ENCODE measurements around the gene OR6B1. TPM values are rescaled to one million over a fixed set of nuclear protein-coding genes. Genes with fewer than 3 reads are reported as not detected.

The OR6B1 gene
- total and polyA plus RNA-seq, 2 of the 8 experiments (the other 6 are each of a cell fraction or from before 2014, with no cell fraction given) = not detected

GRCh38 chr7:144020340-144020739, 20.2 kb downstream of the OR6B1 start:
- Histone ChIP-seq H3K9me3 (ENCODE audit: insufficient read depth in 2 of 2, low read depth in 1 of 2, low read length in 1 of 2) (no peaks in the 10 kb centered on the region), H2BK20ac (ENCODE audit: low read length) (no peak overlapping the region), H3K4me1 (replicated peaks in 1 of 4; ENCODE audit: control insufficient read depth in 3 of 4, insufficient read depth in 4 of 4, low read length in 3 of 4) (no peaks in the 10 kb centered on the region; a peak in 1 of 7 replicates), H2AK5ac (ENCODE audit: low read depth, low read length) (no peak overlapping the region), H2AFZ (ENCODE audit: low read length) (no peak overlapping the region), H2BK15ac (ENCODE audit: low read length) (no peak overlapping the region), H3K18ac (ENCODE audit: extremely low read depth, low read length) (no peak overlapping the region), H3K9ac (replicated peaks in 1 of 4; ENCODE audit: extremely low read depth in 1 of 4, low read depth in 3 of 4, low read length in 3 of 4) (no peak overlapping the region), H2BK12ac (ENCODE audit: low read depth, low read length) (no peak overlapping the region), H3K23me2 (ENCODE audit: low read depth, low read length) (no peaks in the 10 kb centered on the region), H3K27ac (ENCODE audit: low read depth, low read length) (no peak overlapping the region), H4K8ac (ENCODE audit: extremely low read depth, insufficient read depth, low read length) (no peak overlapping the region), H3K56ac (replicated peaks; ENCODE audit: insufficient read length, low read depth, low read length) (no peak overlapping the region), H3K4me3 (ENCODE audit: extremely low read depth in 1 of 4, insufficient read depth in 2 of 4, low read depth in 3 of 4, low read length in 4 of 4) (no peak overlapping the region), H4K20me1 (replicated peaks in 1 of 2; ENCODE audit: control insufficient read depth in 1 of 2, insufficient read depth in 2 of 2, low read length in 2 of 2) (no peaks in the 10 kb centered on the region), H3K79me1 (ENCODE audit: low read depth, low read length) (no peaks in the 10 kb centered on the region), H3K36me3 (ENCODE audit: control insufficient read depth in 2 of 4, insufficient read depth in 4 of 4, low read length in 3 of 4) (no peaks in the 10 kb centered on the region), H2BK120ac (replicated peaks; ENCODE audit: low read depth, low read length) (no peak overlapping the region), H2BK5ac (ENCODE audit: low read depth, low read length) (no peak overlapping the region), H3K4ac (replicated peaks; ENCODE audit: insufficient read length, low read depth, low read length) (no peak overlapping the region), H4K5ac (ENCODE audit: insufficient read length, low read depth, low read length) (no peak overlapping the region), H3K79me2 (ENCODE audit: control insufficient read depth in 1 of 2, insufficient read depth in 2 of 2, low read length in 2 of 2) (no peaks in the 10 kb centered on the region), H3K14ac (ENCODE audit: insufficient read length) (no peak overlapping the region), H4K91ac (replicated peaks; ENCODE audit: insufficient read length, low read length) (no peak overlapping the region), H3K23ac (ENCODE audit: insufficient read length) (no peak overlapping the region), H3K27me3 (replicated peaks in 1 of 4; ENCODE audit: control insufficient read depth in 3 of 4, extremely low read depth in 1 of 4, insufficient read depth in 3 of 4, low read length in 3 of 4) (no peaks in the 10 kb centered on the region), H3K4me2 (ENCODE audit: insufficient read depth in 1 of 2, low read depth in 2 of 2, low read length in 2 of 2) (no peak overlapping the region)
- no peak for TF ChIP-seq CEBPB (IDR thresholded peaks at IDR 0.05; ENCODE audit: low read depth, low read length)
- TF ChIP-seq CHD2 (IDR thresholded peaks at IDR 0.05; ENCODE audit: low read length) = no peak
- FAIRE-seq = no peak
- ChIA-PET CTCF (ENCODE audit: partially characterized antibody) (interaction anchor here (0.6 to 1.6 kb wide), 5 partner anchors 8 to 128 kb away, joined by 3 to 4 read pairs (median 4); no protein-coding TSS in a partner anchor), POLR2A (ENCODE audit: partially characterized antibody) (interaction anchor here (1.3 kb wide), 1 partner anchor 138 kb away, joined by 3 read pairs; no protein-coding TSS in a partner anchor)
- WGBS, 2 experiments (ENCODE audit: extremely low coverage in 1 of 2, insufficient coverage in 1 of 2, insufficient read length in 1 of 2, insufficient replicate concordance in 2 of 2, low coverage in 1 of 2, low lambda C conversion rate in 2 of 2, missing lambda C conversion rate in 1 of 2) = 78% methylated on average over 3 of the region's 3 CpGs; no CpG with 5 or more reads in 1 of the 2 experiments
- DNase-seq (ENCODE audit: low read depth in 1 of 2, low spot score in 2 of 2) = no peak

Measured in H1 (cell line).